HG03457 (cell line): ENCODE measurements around the gene HSPB7.
"Not testable (repeated sequence)": the region's sequence is repeated elsewhere in the genome, so short reads cannot be mapped to it uniquely, and the experiment has no call there.

Experiments
- ATAC-seq: cut with Tn5 transposase; IDR thresholded peaks from one replicate; pipeline ENCODE4 v1.9.1; 2021; ENCODE audit warnings: moderate number of reproducible peaks; ENCODE audit not compliant: unreplicated experiment

The HSPB7 gene

DNA sequence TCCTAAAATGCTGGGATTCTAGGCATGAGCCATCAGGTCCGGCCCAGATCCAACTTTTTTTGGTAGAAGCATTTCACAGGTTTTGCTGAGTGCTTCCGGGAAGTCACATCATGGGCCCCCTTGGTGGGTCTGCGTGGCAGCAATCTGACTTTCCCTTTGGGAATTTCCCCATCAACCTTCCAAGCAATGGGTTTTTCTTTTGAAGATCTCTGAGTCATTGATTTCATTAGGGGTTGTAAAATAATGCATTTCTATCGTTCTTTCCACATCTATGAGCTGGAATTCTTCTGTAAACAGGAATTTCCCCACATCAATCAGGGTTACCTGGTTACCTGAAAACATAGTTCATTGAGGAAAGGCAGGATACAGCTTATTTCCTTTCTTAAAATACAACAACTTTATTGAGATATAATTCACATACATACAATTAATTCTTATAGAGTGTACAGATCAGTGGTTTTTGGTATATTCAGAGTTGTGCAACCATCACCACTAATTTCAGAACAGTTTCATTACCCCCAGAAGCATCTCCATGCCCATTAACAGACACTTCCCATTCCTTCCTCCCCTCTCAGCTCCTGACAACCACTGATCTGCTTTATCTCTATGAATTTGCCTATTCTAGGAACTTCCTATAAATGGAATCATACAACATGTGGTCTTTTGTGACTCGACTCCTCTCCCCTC, 32.1 kb downstream of the HSPB7 start:
- ATAC-seq: no peak

DNA sequence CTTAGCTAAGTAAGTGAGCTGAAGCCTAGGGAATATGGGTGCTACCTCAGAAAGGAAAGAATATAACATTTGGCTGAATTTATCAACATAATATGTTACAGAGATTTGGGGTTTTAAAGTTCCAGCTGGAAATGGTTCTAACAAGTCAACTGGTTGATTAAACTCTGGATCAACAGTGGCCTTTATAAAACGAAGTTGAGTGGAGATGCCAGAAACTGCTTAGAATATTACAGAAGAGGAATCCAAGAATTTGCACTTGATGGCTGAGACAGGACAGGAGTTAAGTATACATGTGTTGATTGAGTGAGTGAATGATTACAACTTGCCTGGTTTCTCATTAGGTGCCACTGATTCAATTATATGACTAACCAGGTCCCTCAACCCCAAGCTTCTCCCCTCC, 34.6 kb downstream of the HSPB7 start:
- ATAC-seq: no peak

GRCh38 chr1:15981679-15982078, 36.2 kb downstream of the HSPB7 start:
- no peak for ATAC-seq

GRCh38 chr1:15977947-15978346, 39.9 kb downstream of the HSPB7 start:
- not testable (repeated sequence) for ATAC-seq

- no peak for ATAC-seq
Observed at GRCh38 chr1:15975805-15976680, 41.8 kb downstream of the HSPB7 start, which contains the start of gene ZBTB17. ZBTB17 (minus strand) TSS chr1:15976101; CDS start chr1:15948495, 27,606 bp downstream.

DNA sequence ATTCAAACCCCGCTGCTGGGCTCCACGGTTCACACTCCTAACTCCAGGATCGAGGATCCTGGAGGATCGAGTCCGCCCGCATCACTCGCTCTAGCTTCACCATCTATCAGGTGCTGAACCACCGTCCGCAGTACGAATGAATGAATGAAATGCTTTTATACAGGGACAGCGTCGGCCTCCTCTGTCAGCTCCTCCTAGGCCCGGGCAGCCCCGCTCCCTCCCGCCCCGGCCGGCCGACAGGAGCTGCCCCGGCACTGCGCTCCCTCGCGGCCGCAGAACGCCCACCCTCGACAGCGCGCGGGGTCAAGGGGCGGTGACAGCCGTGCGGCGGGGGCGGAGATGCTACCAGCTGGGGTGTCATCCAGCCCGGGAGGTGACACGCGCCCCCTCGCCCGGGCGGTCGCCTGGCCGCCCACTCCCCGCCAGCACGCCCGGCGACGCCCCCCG, 42.5 kb downstream of the HSPB7 start:
- ATAC-seq: no peak

DNA sequence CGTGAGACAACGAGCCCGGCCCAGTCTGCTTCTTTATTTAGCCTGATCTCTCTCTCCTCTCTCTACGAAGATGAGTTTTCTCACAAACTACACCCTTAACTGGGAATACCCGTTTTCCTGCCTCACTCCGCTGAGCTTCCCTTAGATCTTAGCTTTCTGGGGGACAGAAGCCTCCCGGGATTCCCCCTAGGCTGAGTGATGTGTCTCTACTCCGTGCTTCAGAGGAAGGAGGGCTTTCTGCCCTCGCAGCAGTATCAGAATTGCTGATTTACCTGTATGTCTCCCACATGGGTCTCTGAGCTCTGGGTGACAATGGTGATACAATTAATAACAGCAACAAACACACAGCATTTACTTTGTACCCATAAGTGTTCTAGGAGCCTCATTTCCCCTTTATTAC, 43.0 kb downstream of the HSPB7 start:
- ATAC-seq: peak; percentile 40

DNA sequence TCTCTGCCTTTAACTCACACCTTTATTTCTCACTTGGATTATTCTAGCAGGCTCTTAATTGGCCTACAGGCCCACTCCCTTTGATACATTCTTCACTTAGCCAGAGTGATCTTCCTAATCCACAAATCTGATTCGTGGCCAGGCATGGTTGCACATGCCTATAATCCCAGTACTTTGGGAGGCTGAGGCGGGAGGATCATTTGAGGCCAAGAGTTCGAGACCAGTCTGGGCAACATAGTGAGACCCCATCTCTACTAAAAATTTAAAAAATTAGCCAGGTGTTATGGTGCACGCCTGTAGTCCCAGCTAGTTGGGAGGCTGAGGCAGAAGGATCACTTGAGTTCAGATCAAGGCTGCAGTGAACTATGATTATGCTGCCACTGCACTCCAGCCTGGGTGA, 44.1 kb downstream of the HSPB7 start:
- ATAC-seq: no peak

DNA sequence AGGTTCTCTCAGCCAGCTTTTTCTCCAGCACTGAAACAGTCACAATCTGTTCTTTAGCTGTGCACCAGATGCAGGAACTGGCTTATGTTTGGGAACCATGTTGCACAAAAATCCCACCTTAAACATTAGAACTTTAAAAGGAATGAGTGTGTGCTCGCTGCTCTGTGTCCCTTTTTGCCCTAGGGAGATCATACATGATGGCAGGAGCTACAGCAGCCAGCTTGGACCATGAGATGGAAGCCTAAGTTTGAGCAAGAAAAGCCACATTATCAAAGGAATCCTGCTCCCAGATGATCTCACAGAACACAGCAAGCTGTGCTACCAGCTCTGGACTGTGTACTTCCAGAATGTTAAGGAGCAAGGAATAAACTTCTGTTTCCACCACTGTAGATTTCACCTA, 45.4 kb downstream of the HSPB7 start:
- ATAC-seq: no peak

- ATAC-seq: no peak
Observed at GRCh38 chr1:15970911-15971310, 46.9 kb downstream of the HSPB7 start.

GRCh38 chr1:15969321-15969880, 48.4 kb downstream of the HSPB7 start:
- no peak for ATAC-seq

GRCh38 chr1:15968172-15968571, 49.7 kb downstream of the HSPB7 start:
- ATAC-seq: no peak

DNA sequence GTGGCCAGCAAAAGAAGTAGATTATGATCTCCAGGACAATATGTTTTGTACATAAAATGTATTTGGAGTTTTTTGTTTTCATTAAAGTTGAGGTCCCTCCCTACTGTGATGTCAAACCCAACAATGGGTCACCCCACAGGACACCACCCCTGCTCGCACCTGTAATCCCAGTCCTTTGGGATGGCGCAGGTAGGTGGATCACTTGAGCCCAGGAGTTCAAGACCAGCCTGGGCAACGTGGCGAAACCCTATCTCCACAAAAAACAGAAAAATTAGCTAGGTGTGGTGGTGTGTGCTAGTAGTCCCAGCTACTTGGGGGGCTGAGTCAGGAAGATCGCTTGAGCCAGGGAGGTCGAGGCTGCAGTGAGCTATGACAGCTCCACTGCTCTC, 50.9 kb downstream of the HSPB7 start:
- ATAC-seq: no peak

- peak; percentile 56 for ATAC-seq
Observed at GRCh38 chr1:15966081-15966955, 51.5 kb downstream of the HSPB7 start.

GRCh38 chr1:15965228-15965767, 52.5 kb downstream of the HSPB7 start:
- no peak for ATAC-seq
